Measurements from ENCODE around the gene MRPS30.
"Not testable (repeated sequence)": the region's sequence is repeated elsewhere in the genome, so short reads cannot be mapped to it uniquely, and the experiment has no call there.

Gene MRPS30

GRCh38 chr5:44808435-44809214 is at the start of gene MRPS30:
Gene MRPS30 (plus strand): TSS chr5:44808947. CDS start chr5:44808963, 16 bp downstream.
- peak; percentile 81 for DNase-seq (ENCODE audit: low read depth)

DNA sequence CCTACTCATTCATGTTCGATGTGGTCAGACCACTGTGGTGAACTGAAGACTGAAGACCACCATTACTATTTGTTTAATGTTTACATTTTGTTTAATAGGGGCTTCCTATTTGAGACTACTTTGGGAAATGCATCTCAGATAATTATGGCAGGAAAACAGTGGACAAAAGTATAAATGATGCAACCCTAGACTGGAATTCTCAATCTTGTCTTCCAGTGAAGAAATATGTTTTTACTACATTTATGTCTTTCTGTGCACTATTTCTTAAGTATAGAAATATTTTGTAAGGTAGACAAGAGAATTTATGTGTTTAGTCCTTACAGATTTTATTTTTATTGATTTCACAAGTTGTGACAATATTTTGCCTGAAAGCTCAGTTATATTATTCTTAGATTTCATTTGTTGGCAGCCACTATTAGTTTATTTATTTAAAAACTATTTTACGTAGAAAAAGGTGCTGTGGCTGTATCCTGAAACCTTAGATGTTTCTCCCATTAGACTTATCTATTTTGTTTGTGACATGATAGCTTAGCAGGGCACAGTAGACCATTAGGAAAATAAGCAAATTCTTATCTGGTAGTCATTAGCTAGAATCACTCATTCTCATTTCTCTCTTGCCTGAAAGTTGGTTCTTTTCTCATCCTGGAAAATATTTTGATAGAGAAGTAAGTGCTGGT is 39.4 kb upstream of the MRPS30 start:
- no peak for DNase-seq (ENCODE audit: low read depth)

DNA sequence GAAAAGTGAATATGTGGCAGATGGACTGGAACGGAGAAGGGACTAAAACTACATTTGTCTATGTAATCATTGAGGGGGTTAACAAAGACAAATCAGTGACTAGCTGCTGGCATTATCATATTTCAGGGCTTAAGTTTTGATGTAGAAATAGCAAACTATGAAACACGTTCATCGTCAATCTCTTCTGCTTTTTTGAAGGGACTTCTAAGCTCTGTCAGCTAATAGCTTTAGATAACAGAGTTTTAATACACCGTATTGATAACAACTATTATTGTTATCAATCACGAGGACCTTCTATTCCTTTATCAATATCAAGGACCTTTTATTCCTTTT is 38.9 kb upstream of the MRPS30 start:
- no peak for DNase-seq (ENCODE audit: low read depth)

- no peak for DNase-seq (ENCODE audit: low read depth)
These were observed 37.7 kb upstream of the MRPS30 start for GRCh38 chr5:44770780-44771717.

GRCh38 chr5:44772397-44772796 is 36.4 kb upstream of the MRPS30 start:
- DNase-seq (ENCODE audit: low read depth): not testable (repeated sequence)

- DNase-seq (ENCODE audit: low read depth): no peak
These were observed 34.4 kb upstream of the MRPS30 start for GRCh38 chr5:44774279-44774880.

- DNase-seq (ENCODE audit: low read depth): no peak
These were observed 29.6 kb upstream of the MRPS30 start for GRCh38 chr5:44779167-44779566.

- DNase-seq (ENCODE audit: low read depth): no peak
These were observed 25.0 kb upstream of the MRPS30 start for GRCh38 chr5:44783634-44784315.

- no peak for DNase-seq (ENCODE audit: low read depth)
These were observed 21.0 kb upstream of the MRPS30 start for GRCh38 chr5:44787731-44788130.

DNA sequence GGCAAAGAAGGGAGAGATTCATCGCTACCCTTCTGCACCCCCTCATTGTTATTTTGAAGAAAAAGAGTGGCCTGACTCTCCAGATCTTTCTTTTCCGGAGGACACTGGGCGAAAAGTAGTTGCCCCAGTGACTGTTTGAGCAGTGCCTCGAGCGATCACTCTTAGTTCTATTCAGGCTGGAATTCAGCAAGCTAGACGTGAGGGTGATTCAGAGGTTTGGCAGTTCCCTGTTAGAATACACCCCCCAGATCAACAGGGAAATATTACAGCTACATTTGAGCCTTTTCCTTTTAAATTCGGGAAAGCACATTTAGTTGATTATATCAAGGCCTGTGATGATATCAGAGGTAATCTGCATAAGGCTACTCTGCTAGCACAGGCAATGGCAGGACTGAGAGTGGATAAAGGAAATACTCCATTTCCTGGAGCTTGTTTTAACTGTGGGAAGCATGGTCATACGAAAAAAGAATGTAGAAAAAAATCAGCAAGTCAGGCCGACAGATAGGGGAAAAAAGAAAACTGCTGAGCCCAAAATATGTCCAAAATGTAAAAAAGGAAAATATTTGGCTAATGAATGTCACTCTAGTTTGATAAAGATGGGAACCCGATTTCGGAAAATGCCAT is 19.3 kb upstream of the MRPS30 start:
- DNase-seq (ENCODE audit: low read depth): not testable (repeated sequence)

- DNase-seq (ENCODE audit: low read depth): not testable (repeated sequence)
These were observed 16.6 kb upstream of the MRPS30 start for GRCh38 chr5:44792031-44792673.

GRCh38 chr5:44794371-44794770 is 14.4 kb upstream of the MRPS30 start:
- no peak for DNase-seq (ENCODE audit: low read depth)

GRCh38 chr5:44795496-44795895 is 13.3 kb upstream of the MRPS30 start:
- DNase-seq (ENCODE audit: low read depth): no peak

- no peak for DNase-seq (ENCODE audit: low read depth)
These were observed 10.9 kb upstream of the MRPS30 start for GRCh38 chr5:44797841-44798240.

DNA sequence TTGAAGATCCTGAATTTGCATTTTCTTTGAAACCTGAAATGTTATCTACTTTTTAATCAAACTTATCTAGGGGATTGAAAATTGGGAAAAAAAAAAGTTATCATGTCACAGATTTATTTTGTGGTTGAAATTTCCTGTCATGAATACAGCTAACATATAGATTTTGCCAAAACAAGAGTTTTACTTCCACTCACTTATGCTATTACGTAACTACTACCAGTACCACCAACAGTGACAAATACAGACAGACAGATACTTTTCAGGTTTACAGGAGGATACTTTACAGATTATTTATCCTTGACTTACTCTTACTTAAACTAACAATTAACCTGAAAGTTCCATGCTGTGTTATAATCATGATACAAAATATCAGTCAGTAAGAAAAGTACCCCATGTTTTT is 6.8 kb upstream of the MRPS30 start:
- DNase-seq (ENCODE audit: low read depth): no peak

DNA sequence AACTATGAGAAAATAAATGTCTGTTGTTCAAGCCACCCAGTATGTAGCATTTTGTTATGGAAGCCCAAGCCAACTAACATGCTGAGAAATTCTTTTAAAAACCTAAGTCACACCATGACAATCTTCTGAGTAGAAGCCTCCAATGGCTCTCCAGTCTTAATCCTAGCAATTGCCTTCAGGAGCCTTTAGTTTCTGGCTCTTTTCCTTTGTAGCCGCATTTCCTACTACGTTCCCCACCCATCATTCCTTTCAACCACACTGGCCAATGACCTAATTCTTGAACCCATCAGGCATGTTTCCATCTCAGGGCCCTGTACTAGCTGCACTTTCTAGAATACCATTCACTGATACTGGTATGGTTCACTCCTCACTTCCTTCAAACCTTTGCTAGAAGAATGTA is 2.1 kb upstream of the MRPS30 start:
- no peak for DNase-seq (ENCODE audit: low read depth)

DNA sequence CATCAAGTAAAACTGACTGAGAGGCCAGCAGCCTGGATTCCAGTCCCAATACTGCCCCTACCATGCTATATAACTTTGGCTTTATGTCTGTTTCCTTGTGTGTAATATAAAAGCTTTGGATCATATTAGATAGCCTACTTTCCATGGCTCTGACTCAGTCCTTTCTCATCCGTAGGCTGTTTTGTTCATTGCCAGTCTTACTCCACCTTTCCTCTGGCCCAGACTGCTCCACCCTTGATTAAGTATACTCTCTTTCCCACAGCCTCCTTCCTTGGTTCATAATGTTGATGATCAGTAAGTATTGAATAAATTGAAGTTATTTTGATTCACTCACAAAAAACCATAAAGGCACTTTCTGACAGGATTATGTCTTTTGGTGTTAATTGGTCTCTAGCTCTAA is 1.5 kb upstream of the MRPS30 start:
- DNase-seq (ENCODE audit: low read depth): no peak

DNA sequence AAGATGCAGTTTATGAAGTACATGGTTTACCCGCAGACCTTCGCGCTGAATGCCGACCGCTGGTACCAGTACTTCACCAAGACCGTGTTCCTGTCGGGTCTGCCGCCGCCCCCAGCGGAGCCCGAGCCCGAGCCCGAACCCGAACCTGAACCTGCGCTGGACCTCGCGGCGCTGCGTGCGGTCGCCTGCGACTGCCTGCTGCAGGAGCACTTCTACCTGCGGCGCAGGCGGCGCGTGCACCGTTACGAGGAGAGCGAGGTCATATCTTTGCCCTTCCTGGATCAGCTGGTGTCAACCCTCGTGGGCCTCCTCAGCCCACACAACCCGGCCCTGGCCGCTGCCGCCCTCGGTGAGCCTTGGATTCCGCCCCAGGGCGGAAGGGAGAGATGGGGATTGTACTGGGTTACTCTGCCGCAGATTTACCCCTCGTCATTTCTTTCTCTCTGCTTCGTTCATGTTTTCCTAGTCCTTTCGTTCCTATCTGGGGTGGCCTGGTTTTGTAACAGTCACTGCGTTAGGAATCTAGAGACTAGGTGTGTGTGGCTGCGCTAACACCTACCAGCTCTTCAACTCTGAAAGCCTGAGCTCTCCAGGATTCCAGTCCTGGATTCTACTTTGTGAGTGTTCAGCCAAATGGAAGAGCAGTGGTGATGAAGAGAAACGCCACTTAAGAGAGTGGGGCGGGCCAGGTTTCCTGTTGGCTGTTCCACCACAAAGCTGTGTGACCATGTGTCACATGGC is 638 bp downstream of the MRPS30 start:
- peak; percentile 13 for DNase-seq (ENCODE audit: low read depth)

DNA sequence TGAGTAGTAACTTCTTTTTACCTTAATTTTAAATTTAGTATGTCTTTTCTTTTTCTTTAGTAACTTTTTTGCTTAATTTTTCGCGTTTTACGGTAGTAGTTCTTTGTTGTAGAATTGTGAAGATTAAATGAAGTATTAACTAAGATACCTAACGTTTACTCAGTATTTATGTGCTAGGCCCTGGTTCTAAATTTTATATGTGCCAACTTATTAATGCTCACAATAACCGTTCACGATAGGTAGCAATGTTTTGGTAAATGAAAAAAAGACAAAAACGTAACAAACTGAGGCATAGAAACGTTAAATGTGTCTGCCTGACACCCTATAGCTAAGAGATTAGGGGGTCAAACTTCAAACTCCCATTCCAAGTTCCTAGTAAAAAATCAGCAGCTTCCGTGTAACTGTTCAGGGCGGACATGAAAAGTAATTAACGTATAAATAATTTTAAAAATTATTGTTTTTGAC is 1.2 kb downstream of the MRPS30 start:
- no peak for DNase-seq (ENCODE audit: low read depth)

- no peak for DNase-seq (ENCODE audit: low read depth)
These were observed 6.0 kb downstream of the MRPS30 start for GRCh38 chr5:44814761-44815160.
